ENCODE measurements around the gene RNF213.
A peak's percentile ranks its signal among the peaks of the same experiment; 100 is the strongest.
"Not testable (repeated sequence)": the region's sequence is repeated elsewhere in the genome, so short reads cannot be mapped to it uniquely, and the experiment has no call there.

Gene RNF213

GRCh38 chr17:80253631-80254395 lies 6.8 kb upstream of the RNF213 start:
- DNase-seq, result no peak

GRCh38 chr17:80254396-80255251 lies 6.0 kb upstream of the RNF213 start:
- peak in 2 of 3 experiments; percentile 31 to 59 for DNase-seq

- DNase-seq, result no peak
These were observed 4.7 kb upstream of the RNF213 start for GRCh38 chr17:80256034-80256350.

GRCh38 chr17:80257716-80258213 lies 2.9 kb upstream of the RNF213 start:
- DNase-seq, result no peak

GRCh38 chr17:80258296-80258695 lies 2.4 kb upstream of the RNF213 start:
- DNase-seq, result not testable (repeated sequence)

GRCh38 chr17:80259457-80260068 lies 1.1 kb upstream of the RNF213 start:
- DNase-seq, result peak in 1 of 3 experiments; percentile 33

GRCh38 chr17:80260069-80260535 lies 550 bp upstream of the RNF213 start:
- peak; percentile 50 to 76 (median 73) for DNase-seq

GRCh38 chr17:80261159-80261894 lies 675 bp downstream of the RNF213 start:
- peak; percentile 13 to 88 (median 75) for DNase-seq

GRCh38 chr17:80261895-80262279 lies 1.2 kb downstream of the RNF213 start:
- no peak for DNase-seq

GRCh38 chr17:80262291-80262690 lies 1.6 kb downstream of the RNF213 start:
- peak in 1 of 3 experiments; percentile 32 for DNase-seq

- DNase-seq, result no peak
These were observed 2.2 kb downstream of the RNF213 start for GRCh38 chr17:80262775-80263244.

GRCh38 chr17:80263253-80264204 lies 2.9 kb downstream of the RNF213 start:
- DNase-seq, result peak in 2 of 3 experiments; percentile 57 to 85

- DNase-seq, result no peak
These were observed 3.8 kb downstream of the RNF213 start for GRCh38 chr17:80264205-80265075.

- no peak for DNase-seq
These were observed 4.8 kb downstream of the RNF213 start for GRCh38 chr17:80265205-80266068.

GRCh38 chr17:80267391-80267790 lies 6.7 kb downstream of the RNF213 start:
- no peak for DNase-seq

GRCh38 chr17:80268427-80268826 lies 7.8 kb downstream of the RNF213 start:
- no peak for DNase-seq

- no peak for DNase-seq
These were observed 8.8 kb downstream of the RNF213 start for GRCh38 chr17:80269405-80269807.

- DNase-seq, result no peak
These were observed 9.5 kb downstream of the RNF213 start for GRCh38 chr17:80270104-80270503.

GRCh38 chr17:80270836-80271235 lies 10.2 kb downstream of the RNF213 start:
- peak in 1 of 3 experiments; percentile 22 for DNase-seq
